Kidney tubule cell (primary cell): ENCODE results near the gene POLE.
"Not testable (repeated sequence)": the region's sequence is repeated elsewhere in the genome, so short reads cannot be mapped to it uniquely, and the experiment has no call there.

Experiments
- DNase-seq: peaks from one replicate; pipeline ENCODE4 v3.0.0-alpha.2; 2018; ENCODE audit warnings: low spot score

The POLE gene

GRCh38 chr12:132719141-132719953 is 32.2 kb upstream of the POLE start:
- DNase-seq = peak; percentile 37

GRCh38 chr12:132718644-132719043 is 31.5 kb upstream of the POLE start:
- DNase-seq = no peak

GRCh38 chr12:132717531-132718387 is 30.6 kb upstream of the POLE start:
- no peak for DNase-seq

GRCh38 chr12:132717011-132717410 is 29.9 kb upstream of the POLE start:
- no peak for DNase-seq

- DNase-seq = no peak
Measured at GRCh38 chr12:132716356-132716755, 29.2 kb upstream of the POLE start.

- DNase-seq = no peak
Measured at GRCh38 chr12:132715874-132716273, 28.7 kb upstream of the POLE start.

GRCh38 chr12:132713123-132713522 is 26.0 kb upstream of the POLE start:
- DNase-seq = no peak

- DNase-seq = peak; percentile 40
Measured at GRCh38 chr12:132711080-132711843, 24.1 kb upstream of the POLE start.

- peak; percentile 95 for DNase-seq
Measured at GRCh38 chr12:132710405-132711079, 23.4 kb upstream of the POLE start, which contains the start of gene PGAM5. PGAM5 (plus strand) TSS chr12:132710842; CDS start chr12:132710877, 35 bp downstream.

- DNase-seq = no peak
Measured at GRCh38 chr12:132710043-132710404, 22.9 kb upstream of the POLE start.

GRCh38 chr12:132708150-132708549 is 21.0 kb upstream of the POLE start:
- no peak for DNase-seq

- no peak for DNase-seq
Measured at GRCh38 chr12:132707241-132707640, 20.1 kb upstream of the POLE start.

GRCh38 chr12:132703641-132704040 is 16.5 kb upstream of the POLE start:
- DNase-seq = peak; percentile 57

GRCh38 chr12:132702640-132703039 is 15.5 kb upstream of the POLE start:
- DNase-seq = no peak

GRCh38 chr12:132700212-132700822 is 13.2 kb upstream of the POLE start:
- peak; percentile 44 for DNase-seq

GRCh38 chr12:132698341-132698740 is 11.2 kb upstream of the POLE start:
- DNase-seq = no peak

- no peak for DNase-seq
Measured at GRCh38 chr12:132695431-132695830, 8.3 kb upstream of the POLE start.

GRCh38 chr12:132694888-132695287 is 7.7 kb upstream of the POLE start:
- not testable (repeated sequence) for DNase-seq

GRCh38 chr12:132692030-132692429 is 4.9 kb upstream of the POLE start:
- DNase-seq = not testable (repeated sequence)

GRCh38 chr12:132690112-132690511 is 3.0 kb upstream of the POLE start:
- no peak for DNase-seq

GRCh38 chr12:132689227-132689626 is 2.1 kb upstream of the POLE start:
- DNase-seq = no peak
